Testis (tissue), 2 donors: ENCODE measurements around the gene KLHDC8A.

Experiments
- CTCF ChIP-seq, 3 experiments: fragments of 450-650 bp in 2 of 3; fragments of 200-600 bp in 1 of 3; sonication (generic) in 1 of 3; IDR thresholded peaks; one replicate each; pipeline ENCODE4 v1.5.1; 2016 to 2019; ENCODE audit warnings: antibody characterized with exemption in 3 of 3, mild to moderate bottlenecking in 2 of 3, moderate library complexity in 1 of 3
- POLR2A ChIP-seq: fragments of 450-650 bp; IDR thresholded peaks from one replicate; pipeline ENCODE4 v1.6.1; 2017; ENCODE audit warnings: antibody characterized with exemption, mild to moderate bottlenecking, moderate library complexity

GRCh38 chr1:205321162-205321958 lies 35.4 kb downstream of the KLHDC8A start, which contains the start of gene NUAK2:
- peak in 1 of 3 experiments; percentile 21 for TF ChIP-seq CTCF (IDR thresholded peaks at IDR 0.05)
- TF ChIP-seq POLR2A = peak; percentile 50
